Loucy (cell line): ENCODE data around the gene HTRA3.

Experiments
- CTCF ChIP-seq: fragments of 200-600 bp; sonication (generic); conservative IDR thresholded peaks from 2 replicates; pipeline ENCODE4 v1.5.1; 2014; ENCODE audit warnings: mild to moderate bottlenecking, antibody characterized with exemption, low read length
- EZH2phosphoT487 ChIP-seq: fragments of 200-600 bp; IDR thresholded peaks from 2 replicates; pipeline ENCODE4 v1.6.1; 2018; ENCODE audit warnings: antibody characterized with exemption, mild to moderate bottlenecking, moderate library complexity, borderline replicate concordance

GRCh38 chr4:8230891-8231290, 38.7 kb upstream of the HTRA3 start:
- TF ChIP-seq CTCF = no peak
- no peak for TF ChIP-seq EZH2phosphoT487
